NCI-H226 (cell line): ENCODE data around the gene SEMA3E.

Experiments used
- DNase-seq: peaks from one replicate; pipeline ENCODE4 v3.0.0-alpha.2; 2015

SEMA3E gene

DNA sequence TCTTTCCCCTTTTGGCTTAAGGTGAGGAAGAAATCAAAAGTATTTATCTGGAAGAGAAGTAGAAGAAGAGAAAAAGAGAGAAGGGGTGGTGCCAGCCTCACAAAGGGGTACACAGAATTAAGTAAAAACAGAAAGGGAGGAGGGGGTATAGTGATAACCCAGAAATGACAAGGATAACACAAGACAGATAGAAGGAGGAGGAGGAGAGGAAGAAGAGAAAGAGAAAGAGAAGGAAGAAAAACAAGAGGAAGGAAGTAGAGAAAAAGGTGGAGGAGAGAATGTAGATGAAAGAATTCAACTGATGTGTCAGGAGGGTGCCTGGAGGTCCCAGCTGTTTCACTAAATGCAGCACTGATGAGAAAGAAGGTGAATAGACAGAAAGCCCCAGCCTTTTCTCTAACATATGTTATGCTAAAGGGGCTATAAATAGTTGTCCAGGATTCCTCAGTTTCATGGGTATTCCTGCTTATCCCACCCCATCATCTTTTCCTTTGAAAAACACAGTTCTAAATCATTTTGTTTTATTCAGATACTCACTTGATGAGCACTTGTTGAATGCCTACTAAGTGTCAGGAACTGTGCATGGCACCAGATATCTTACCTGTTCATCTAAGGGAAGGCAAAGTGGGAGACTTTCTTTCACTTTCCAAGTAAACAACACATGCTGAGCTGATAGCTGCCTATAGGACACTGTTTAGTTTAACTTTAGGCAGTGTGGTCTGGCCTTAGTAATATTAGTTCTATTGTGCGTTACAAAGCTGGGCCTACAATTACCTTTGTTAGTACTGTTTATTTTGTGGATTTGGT lies 8.0 kb downstream of the SEMA3E start:
- no peak for DNase-seq

DNA sequence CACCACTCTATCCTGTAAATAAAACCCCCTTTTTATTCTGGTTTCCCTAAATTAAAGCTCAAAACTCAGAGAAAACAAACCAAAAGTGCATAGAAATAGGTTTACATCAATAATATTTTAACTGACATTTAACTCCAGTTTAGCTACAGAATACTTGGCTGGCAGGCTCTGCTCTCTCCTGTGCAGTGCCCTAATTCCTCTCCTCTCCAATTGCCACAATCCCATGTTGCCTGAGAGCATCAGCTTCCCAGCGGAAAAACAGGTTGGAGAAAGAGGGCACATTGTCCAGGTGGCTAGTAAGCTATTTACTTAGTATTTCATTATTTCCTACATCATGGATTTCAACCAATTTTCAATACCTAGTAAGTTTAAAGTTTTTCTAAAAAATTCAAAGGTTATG lies 8.7 kb downstream of the SEMA3E start:
- no peak for DNase-seq

DNA sequence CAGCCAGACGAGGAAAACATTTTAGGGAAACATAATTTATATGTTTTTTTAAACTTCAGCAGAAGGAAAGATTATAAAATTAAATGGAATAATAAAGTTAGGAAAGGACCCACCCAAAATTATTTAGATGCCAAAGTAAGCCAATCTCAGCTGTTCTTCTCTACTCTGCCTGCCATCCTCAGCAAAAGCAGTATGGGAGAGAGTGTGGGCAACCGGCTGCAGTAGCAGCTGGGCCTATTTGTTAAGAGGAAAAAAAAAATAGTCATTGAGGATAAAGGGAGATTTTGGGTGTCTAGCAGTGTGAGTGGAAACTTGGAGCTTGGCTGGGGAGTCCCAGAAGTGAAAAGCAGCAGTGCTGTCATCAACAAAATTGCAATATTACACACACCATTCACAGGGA lies 15.4 kb downstream of the SEMA3E start:
- DNase-seq, result no peak

DNA sequence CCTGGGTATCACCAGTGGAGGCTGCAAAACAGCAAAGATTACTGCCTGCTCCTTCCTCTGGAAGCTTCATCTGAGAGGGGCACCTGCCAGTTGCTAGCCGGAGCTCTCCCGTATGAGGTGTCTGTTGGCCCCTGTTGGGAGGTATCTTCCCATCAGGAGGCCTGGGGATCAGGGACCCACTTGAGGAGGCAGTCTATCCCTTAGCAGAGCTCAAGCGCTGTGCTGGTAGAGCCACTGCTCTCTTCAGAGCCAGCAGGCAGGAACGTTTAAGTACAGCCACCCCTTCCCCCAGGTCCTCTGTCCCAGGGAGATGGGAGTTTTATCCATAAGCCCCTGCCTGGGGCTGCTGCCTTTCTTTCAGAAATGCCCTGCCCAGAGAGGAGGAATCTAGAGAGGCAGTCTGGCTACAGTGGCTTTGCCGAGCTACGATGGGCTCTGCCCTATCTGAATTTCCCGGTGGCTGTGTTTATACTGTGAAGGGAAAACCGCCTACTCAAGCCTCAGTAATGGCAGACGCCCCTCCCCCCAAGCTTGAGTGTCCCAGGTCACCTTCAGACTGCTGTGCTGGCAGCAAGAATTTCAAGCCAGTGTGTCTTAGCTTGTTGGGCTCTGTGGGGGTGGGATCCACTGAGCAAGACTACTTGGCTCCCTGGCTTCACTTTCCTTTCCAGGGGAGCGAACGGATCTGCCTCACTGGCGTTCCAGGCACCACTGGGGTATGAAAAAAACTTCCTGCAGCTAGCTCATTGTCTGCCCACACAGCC lies 19.6 kb downstream of the SEMA3E start:
- DNase-seq, result no peak

- no peak for DNase-seq
Measured at GRCh38 chr7:83617858-83618257, 31.1 kb downstream of the SEMA3E start.

DNA sequence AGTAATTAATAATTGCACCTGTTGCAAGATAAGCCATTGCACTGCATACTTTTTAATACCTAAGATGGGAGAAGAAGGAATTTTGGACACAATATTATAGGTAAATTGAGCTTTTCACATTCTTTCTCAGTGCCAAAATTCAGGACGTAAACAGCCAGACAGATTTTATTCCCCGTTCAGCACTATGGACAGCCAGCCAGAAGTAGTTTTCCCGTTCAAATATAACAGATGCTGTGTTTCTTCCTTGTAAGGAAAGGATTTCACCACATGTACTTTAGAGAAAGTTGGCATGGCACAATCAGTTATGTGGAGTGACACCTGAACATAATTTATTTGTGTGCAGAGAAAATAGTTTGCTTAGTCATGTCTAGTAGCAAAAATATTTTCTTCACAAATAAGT lies 34.8 kb downstream of the SEMA3E start:
- DNase-seq, result no peak

DNA sequence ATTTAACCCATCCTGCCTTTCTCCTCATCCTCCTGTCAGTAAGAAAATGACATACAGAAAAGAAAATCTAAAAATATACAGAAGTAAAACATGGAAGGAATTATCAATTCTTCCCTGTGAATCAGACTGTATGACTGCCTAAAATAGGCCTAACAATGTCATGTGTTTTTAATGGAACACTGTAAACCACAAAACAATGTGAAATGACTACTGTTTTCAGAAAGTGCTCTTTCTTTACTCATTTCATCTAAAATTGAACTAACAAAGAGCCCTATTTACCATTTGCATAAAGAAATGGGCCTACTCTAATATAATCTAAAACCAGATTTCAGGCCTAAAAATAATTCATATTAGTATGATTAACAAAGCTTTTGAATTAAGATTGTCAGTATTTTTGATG lies 35.7 kb downstream of the SEMA3E start:
- no peak for DNase-seq

- DNase-seq, result no peak
Measured at GRCh38 chr7:83611776-83612175, 37.2 kb downstream of the SEMA3E start.

DNA sequence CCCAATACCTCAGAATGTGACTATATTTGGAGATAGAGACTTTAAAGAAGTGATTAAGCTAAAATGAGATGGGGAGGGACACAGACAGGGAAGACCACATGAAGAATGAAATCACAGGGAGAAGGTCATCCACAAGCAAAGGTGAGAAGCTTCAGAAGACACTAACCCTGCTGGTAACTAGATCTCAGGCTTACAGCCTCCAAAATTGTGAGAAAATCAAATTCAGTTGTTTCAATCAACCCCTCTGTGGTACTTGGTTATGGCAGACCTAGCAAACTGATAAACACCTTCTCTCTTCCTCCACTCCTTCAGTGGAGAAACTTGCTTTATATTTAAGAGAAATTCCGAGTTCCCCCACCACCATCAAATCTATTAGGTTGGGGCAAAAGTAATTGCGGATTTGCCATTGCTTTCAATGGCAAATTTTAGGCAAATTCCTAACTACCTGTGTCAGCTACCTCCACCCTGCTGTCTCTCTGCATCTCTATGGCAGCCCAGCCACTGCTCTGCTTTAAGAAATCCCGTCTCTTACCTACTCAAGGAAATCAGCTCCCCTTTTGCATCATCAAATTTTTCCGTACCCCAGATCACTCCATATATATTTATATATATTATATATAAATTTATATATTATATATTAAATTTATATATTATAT lies 38.2 kb downstream of the SEMA3E start:
- no peak for DNase-seq

GRCh38 chr7:83608716-83609115 lies 40.2 kb downstream of the SEMA3E start:
- DNase-seq, result no peak

- DNase-seq, result no peak
Measured at GRCh38 chr7:83603649-83604048, 45.3 kb downstream of the SEMA3E start.

GRCh38 chr7:83599131-83599530 lies 49.8 kb downstream of the SEMA3E start:
- no peak for DNase-seq

GRCh38 chr7:83593921-83594475 lies 54.9 kb downstream of the SEMA3E start:
- DNase-seq, result no peak

DNA sequence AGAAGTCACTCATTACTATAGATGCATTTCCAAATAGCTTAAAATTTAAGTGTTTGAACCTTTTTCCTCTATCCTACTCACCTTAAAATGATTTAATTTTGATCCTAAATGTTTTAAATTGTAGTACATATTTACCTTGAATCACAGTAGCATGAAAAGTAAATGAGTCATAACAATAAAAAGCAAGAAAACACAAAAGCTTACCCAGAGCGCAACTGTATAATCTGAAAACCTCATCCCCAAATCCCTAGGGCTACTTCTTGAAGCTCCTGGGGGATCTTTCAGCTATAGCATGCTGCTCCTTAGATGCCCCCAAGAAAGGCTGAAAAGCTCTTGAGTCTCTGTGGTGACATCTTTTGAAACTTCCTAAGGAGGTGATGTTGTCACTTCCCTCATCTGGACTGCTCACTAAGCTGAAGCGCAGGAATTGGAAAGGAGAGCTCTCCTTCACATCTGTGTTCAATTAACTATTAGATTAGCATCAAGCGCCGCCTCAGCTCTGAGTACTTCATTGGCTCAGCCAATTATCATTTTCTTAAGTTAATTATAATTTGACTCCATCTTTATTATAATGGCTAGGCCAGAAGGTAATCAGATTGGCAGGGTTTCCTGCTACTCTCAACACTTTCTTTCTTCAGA lies 60.2 kb downstream of the SEMA3E start:
- no peak for DNase-seq

- no peak for DNase-seq
Measured at GRCh38 chr7:83586281-83586680, 62.7 kb downstream of the SEMA3E start.

DNA sequence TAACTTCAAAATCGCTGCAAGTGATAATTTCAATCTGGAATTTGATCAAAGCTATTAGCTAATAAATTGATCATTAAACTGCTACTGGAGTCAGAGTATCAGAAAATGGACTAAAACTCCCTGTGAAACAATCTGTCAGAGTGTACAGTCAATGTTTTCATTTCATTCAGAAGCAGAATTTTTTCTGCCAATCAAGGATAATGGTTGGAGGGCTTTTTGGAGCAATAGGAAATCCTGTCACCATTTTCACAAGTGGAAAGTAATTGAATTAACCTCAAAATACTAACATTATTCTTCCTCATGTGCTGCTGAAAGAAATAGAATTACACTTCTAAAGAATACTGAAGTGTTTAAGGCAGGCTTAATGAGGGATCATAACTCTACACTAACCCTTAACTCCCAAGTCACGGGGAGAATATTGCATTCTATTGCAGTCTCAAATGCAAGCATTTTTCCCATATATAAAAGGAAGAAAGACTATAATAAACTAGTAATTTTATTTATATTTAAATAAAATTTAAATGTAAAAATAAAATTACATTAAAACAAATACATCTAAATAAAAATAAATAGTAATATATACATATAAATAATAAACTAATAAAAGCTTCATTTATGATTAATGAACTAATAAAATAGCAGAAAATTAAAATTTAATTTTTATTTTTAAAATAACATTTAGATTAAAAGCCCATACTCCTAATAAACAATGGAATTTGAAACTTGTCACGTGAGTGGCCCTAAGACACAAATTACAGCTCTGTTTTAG lies 67.1 kb downstream of the SEMA3E start:
- DNase-seq, result no peak

DNA sequence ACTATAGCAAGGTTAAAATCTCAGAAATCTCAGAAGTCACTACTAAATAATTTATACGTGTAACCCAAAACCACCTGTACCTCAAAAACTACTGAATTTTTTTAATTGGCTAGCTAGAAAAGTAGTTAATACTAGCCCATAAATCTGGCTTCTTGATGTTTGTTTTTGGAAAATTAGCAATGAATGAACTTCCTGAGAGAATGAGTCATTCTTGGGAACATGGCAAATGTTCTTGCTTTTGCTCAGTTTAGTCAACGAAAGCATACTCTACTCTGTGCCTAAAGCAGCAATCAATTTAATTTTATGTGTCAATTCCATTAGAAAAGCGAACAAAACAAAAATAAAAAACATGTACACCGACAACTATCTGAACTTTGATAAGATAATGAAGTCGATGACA lies 69.2 kb downstream of the SEMA3E start:
- DNase-seq, result no peak

GRCh38 chr7:83575436-83575835 lies 73.5 kb downstream of the SEMA3E start:
- DNase-seq, result no peak

DNA sequence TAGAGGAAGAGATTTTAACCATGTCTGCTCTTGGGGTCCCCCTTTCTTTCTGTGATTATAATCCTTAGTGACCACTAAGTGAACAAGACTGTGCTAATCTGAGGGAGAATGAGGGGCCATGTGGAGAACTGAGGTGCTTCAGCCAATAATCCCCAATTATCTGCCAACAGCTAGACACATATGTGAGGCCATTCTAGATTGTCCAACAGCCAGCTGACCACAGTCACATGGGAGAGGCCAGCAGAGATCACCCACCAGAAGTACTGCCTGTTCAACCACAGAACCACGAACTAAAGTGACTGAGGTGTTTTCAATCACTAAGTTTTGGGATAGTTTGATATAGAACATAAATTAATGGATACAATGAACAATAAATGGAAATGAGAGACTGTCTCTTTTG lies 74.3 kb downstream of the SEMA3E start:
- DNase-seq, result no peak

- no peak for DNase-seq
Measured at GRCh38 chr7:83562960-83563359, 86.0 kb downstream of the SEMA3E start.

DNA sequence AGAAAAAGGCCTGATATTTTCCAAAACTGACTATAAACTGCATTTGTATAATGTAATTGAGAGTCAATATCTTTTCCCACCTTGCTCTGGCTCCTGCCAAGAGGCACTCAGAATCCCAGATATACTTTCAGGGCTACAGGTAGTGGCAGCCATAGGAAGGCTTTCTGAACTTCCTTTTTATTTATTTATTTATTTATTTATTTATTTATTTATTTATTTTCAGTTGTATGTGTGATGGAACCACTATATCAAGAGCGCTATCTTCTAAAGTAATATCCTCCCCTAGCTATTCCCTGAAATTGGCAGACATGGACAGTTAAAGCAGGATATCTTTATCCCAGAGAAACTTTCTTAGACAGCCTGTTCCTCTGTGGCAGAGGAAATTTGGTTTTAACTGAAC lies 86.7 kb downstream of the SEMA3E start:
- no peak for DNase-seq

GRCh38 chr7:83559887-83560286 lies 89.1 kb downstream of the SEMA3E start:
- no peak for DNase-seq
